CD4-positive, alpha-beta T cell treated with Interleukin-15 for 4 hours (primary cell): ENCODE measurements around the gene FOXO1.
A peak's percentile ranks its signal among the peaks of the same experiment; 100 is the strongest.

Experiments used
- DNase-seq: peaks from one replicate; pipeline ENCODE4 v3.0.0-alpha.2; 2020; ENCODE audit warnings: low spot score

FOXO1 gene

DNA sequence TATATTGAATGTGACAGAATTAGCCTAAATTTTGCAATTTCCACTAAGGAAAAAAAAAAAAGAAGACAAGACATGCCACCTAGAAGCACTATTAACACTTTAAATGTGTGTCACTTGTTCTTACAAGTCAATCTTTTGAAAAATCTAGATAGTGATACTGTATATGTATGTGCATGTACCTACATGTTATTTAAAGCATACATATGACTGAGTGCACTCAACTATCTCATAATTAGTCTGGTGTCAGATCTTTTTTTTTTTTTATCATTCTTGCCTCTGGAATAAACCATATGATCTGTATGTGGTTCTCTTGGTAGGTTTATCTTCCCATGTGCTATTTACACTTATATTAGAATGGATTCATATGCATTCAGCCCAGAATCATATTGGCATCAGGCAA lies 62.3 kb downstream of the FOXO1 start:
- no peak for DNase-seq

DNA sequence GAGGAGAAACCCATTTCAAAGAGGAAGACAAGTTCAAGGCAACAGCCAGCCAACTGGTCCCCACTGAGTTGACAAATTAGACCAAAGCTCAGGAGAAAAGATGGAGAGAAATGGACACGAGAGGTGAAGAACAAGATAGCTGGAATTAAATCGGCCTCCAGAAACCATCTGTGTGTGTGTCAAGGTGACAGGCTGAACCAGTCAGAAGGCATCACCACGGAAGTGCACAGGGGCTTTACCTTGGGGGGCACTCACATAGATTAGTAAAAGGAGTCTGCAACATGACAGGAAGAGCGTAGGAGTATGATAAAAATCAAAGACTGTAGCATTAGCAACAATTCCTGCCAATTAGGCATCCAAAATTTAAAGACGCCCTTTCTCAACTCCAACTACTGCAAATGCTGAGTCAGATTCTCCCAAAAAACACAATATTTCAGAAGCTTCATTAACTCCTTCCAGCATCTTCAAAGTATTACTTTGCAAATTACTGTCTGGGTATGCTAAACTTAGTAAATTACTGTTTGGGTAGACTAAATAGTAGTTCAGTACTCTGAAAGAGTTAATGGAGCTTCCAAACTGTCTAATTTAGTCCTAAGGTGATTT lies 66.2 kb downstream of the FOXO1 start:
- peak; percentile 23 for DNase-seq

DNA sequence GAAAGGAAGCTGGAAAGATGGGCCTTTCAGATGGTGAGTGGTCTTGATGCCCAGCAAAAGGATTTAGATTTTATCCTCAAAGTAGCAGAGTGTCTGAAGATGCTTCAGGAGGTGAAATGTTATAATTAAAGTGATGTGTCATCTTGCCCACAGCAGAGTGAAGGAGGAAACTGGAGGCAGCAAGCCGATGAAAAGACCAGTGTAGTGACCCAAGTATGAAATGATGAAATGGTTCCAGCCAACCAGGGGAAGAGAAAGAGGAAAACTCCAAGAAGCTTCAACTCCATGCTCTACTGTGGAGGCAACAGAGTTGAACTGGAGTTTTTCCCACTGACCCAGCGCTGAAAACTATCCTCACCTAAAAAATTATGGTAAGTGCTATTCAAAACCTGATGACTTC lies 66.7 kb downstream of the FOXO1 start:
- DNase-seq = no peak

DNA sequence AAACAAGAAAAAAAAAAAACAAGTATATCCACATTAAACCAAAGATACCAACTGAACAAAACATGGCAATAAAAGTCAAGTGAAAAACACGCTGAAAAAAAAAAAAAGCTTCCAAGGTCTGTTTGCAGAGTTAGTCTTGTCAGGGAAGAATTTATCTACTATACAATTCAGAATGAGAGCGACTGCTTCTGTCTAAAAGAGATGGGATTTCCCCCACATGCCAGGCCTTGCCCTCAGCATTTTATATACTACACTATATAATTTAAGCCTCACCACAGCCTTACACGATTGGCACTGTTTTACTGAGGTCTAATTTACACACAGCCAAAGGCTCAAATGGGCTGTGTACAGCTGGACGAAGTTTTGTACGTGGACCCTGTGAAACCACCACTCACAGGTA lies 67.3 kb downstream of the FOXO1 start:
- no peak for DNase-seq

DNA sequence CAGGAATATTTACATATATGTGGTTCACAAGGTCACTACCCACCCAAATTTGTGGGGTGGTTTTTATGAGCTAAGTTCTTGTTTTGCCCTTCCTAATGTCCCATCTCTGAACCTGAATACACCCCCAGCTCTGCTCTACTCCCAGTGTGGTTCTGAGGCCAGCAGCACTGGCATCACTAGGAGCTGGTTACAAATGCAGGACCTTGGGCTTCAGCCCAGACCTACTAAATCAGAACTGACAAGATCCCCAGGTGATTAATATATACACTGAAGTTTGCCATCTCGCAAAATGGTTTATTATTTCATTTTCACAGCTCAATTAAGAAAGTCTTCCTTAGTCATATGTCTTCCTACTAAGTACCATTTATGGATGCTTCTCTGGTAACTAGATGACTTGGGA lies 67.9 kb downstream of the FOXO1 start:
- DNase-seq = no peak

DNA sequence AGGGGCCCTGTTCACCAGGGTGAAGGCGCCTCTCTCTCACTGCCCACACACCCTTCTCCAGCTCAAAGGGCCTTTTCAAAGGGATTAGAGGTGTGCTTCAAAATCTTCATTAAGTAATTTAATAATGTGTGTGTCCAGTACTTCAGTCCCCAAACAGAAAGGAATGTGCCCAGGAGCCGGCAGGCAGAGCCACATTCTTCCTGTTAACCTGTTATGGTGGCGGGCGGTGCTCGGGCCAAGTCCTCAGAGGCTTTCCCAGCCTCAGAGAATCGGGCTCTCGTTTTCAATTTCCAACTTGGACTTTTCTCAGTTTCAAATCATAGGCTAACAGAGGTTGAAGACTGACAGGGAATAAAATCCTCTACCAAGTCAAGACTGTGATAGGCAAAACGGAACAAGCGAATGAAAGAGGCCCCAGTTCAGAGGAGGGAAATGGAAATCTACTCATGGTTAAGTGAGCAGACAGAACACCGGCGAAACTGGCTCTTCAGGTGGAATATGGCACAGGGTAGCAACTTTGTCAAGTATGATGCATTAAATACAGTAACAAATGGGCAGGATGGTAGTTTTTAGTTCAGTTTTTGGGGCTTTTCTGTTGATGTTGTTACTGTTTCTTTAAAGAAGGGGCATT lies 68.6 kb downstream of the FOXO1 start:
- no peak for DNase-seq

DNA sequence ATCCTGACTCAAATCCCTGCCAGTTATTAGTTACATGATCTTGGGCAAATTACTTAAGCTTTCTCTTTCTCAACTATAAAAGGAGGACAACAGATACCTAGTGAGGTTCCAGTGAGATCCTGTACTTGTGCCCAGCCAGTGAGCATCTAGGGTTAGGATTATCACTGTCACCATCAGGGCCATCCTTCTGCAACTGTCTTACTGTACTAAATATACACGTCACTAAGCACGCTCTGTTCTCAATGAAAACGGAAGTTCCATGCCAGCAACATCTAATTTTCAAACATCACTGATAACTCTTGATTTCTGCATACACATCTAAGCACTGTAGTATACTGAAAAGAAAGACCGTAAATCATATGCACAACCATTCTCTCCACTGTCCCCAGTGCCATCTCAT lies 70.0 kb downstream of the FOXO1 start:
- peak; percentile 20 for DNase-seq

DNA sequence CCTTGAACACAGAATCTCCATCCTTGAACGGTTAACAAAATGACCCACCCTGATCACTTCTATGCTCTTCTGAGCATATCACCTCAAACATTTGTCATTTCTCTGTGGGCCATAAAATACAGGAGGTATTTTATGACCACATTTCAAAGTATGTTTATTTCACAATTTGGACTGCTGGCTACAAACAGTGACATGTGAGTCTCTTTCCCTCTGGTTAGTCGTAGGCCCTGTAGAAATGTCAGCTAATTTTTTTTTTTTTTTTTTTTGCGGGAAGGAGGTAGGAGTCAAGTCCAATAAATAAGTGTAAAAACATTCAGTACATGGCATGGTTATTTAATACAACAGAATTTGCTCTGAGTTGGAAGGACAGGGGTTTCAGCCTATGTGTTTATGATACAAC lies 70.7 kb downstream of the FOXO1 start:
- DNase-seq = no peak

DNA sequence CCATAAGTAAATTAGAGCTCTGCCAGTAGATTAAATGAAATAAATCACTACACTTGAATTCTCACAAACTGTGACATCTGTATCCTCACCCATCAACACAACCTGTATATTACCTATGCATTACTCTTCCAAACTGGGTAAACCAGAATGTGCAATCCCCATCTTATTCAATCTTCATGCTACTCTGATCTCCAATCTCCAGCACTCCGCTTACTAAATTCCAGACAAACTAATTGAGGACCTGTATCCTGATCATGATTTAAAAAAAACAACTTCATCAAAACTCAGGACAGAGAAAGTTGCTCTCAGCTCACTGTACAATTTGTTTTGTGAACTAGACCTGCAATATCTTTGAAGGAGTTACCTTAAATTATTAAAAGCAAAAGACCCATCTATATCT lies 74.4 kb downstream of the FOXO1 start:
- no peak for DNase-seq

DNA sequence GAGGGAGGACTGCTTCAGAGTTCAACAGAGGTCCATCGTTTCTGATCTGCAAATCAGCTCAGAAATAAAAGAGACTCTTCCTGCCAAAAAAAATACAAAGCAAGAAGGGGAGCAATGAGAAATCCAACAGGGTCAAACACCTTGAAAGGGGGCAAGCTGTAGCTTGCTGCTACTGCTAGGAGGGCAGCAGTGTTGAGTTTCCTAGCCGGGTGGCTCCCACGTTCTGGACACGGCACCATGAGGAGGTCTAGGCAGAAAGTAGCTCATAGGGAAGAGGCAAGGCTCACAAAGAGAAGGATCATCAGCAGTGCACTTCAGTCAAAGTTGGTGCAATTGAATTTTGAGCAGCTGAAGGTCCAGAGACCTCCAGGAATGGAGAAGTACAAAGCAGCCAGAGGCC lies 75.3 kb downstream of the FOXO1 start:
- DNase-seq = no peak

DNA sequence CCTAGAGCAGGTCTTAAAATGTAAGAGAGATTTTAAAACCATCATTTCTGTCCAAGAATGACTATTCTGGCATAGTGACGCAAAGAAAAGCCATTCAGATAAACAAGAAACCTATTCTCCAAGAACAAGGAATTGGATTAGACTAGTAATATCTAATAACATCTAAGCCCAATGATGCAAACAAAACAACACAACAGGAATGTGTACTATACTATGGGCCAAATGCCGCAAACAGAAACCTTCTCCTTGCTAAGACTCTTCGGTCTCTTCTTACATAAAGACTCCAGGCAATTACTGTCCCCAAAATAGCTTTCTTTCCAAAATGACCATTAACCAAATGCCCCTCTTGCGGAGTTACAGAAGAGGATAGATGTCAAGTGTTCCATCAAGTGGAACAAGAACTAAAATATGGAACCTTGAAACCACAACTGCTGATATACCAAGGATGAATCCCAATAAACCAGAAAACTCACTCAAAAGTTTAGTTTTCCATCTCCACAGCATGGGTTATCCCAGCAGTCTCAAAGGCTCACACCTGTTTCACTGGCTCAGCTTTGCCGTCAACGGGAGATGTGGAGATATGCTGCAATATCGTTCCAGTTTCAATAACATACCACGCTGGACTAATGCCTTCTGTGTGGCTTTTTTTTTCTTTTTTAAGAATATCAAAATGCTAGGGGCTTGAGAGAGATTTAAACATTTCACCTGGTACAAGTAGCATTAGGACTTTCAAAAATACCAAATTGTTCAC lies 76.2 kb downstream of the FOXO1 start:
- no peak for DNase-seq

DNA sequence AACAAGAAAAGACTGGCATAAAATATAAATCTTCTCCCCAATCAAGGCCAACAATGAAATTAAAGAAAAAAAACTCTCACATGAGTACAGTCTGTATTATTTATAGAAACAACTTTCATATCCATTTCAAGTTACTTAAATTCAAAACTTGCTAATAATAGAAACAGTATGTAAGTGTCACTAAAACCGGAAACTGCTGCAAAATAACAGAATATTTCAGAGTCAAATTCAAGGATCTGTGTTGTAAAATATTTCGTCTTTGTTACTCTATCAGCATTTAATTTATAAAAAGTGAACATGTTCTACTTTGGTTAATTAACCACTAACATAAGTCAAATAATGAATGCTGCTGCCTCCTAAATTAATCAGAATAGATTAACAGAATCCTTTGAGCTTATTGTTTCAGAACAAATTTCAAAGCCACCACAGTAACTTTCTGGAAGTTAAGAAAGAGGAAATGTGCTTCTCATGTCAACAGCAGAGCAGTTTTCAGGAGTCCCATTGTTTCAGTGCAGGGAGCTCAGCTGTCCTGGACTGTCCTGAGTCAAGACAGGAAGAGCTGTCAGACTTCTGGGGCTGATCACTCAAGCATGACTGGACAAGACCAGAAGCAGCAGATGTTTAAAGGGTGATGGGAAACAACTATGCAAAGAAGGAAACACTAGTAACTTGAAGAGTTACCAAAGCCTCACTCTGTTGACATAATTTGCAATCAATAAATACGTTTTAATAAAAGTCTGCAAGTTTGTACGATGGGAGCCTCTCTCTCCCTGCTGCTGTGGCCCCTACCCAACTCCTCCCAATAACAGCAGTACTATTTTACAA lies 76.9 kb downstream of the FOXO1 start:
- peak; percentile 18 for DNase-seq

DNA sequence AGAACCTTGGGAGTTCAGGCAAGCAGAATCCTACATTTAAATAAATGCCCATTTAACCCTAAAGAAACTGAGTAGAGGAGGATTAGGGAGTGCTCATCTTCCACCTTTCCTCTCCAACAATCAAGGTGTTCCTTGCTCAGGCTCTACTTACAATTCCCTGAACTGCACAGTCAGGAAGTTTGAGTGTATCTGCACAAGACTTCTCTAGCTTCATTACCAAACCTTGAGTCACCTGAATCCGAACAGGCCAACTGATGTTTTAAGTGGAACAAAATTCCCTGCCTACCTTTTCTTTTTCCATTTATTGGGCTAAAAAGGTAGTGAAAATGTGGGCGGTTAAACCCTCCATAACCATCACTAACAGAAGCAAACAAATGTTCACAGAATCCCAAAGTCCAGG lies 78.3 kb downstream of the FOXO1 start:
- no peak for DNase-seq

DNA sequence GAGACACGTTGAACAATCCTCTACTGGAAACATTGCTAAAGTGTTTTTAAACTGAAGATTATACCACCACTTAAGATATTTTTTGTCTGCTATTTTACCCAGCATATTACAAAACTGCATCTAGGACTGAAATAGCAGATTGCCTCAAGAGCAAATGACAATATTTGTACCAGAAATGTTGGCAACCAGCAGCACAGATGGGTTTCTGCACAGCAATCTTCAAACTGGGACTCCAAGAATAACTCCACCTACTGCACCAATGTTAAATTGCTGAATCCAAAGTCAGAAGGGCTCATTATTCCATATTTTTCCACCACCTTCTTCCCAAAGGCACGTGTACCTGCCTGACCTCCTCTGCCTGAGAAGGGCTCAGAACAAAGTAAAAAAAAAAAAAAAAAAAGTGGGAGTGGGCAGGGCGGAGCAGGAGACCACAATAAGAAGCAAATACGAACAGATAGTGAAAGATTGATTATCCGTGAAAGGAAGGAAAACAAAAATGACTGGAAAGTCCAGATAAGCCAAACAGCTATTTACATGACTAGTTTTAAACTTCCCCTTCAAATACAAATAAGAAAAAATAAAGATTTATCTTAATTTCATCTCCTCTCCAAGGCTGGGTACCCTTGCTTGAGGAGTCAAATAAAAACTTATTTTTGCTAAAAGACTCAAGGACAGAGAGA lies 79.4 kb downstream of the FOXO1 start:
- no peak for DNase-seq

DNA sequence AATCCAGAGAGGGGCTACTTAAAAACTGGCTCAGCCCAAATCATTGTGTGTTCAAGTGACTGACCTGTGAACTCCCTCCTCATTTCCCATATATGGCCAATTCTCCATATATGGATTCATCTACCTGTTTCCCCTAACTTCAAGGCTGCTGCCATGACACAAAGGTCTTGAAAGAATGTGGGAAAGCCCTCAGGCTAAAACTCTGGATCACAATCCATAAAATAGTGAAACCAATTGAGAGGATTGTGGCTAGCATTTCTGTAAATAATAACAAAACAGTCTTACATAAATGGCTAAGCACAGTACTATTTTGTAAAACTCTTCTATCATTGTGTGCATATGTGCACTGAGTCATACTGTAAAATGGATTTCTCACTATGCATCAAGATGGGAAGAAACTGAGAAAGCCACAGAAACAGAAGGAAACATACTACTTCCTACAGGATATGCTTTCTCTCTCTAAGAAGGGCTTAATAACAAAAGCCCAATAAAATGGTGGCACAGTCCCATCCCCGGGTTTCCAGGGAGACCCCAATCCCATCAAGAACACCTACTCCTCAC lies 80.5 kb downstream of the FOXO1 start:
- DNase-seq = no peak

DNA sequence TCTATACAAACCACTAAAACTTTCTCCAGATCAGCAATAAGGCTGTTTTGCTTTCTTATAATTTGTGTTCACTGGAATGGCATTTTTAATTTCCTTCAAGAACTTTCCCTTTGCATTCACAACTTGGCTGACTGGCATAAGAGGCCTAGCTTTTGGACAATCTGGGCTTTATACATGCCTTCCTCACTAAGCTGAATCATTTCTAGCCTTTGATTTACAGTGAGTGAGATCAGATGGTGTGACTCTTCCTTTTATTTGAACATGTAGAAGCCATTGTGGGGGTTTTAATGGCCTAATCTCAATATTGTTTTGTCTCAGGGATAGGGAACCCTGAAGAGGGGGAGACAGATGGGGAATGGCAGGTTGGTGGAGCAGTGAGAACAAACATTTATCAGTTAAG lies 82.7 kb downstream of the FOXO1 start:
- DNase-seq = no peak

DNA sequence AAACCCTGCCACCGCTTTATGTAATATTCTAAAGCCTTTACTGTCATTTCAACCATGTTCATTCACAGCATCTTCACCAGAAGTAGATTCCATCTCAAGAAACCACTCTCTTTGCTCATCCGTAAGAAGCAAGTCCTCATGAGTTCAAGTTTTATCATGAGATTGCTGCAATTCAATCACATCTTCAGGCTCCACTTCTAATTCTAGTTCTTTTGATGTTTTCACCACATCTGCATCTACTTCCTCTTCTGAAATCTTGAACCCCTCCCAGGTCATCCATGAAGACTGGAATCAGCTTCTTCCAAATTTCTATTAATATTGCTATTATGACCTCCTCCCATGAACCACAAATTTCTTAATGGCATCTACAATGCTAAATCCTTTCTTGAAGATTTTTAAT lies 83.9 kb downstream of the FOXO1 start:
- no peak for DNase-seq

DNA sequence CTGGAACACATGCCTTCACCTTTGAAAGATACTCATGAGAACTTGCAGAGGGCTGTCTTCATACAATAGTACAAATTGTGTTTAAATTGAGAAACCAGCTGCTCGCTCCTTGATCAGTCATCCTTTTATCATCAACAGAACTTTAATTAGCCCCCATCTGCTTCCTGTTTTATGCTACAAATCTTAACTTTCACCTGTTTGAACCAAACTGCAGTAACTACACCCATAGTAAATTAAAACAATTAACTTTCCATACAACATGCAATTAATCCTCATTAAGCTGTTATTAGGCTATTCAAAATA lies 85.2 kb downstream of the FOXO1 start:
- no peak for DNase-seq

DNA sequence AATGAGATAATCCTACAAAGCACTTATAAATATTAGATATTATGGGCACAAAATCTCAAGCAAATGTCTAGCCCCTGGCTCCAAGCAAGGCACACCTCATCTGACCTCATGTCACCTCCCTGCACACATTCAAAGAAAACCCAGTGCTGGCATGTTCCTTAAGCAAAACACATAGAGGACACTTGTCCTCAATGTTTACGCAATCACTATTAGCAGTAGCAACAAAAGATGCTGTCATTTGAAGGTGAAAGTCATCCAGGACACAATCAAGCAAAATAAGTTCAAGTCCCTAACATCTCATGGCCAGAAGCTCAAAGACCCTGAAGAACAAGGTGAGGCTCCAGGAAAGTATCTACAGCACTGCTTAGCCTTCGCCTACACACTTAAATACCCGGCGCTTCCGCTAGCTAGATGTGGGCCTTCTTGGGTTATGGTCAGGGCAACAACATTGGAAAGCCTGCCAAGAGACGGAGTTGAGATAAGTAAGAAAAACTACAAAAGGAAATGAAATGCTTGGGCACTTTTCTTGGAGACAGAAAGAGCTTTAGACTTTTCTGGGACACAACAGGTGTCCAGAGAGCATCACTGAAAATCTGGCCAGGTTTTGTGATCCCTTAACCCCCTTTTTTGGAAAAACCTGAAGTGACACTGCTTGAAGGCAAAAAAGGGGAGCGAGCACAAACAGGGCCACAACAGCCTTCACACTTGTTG lies 85.7 kb downstream of the FOXO1 start:
- no peak for DNase-seq

DNA sequence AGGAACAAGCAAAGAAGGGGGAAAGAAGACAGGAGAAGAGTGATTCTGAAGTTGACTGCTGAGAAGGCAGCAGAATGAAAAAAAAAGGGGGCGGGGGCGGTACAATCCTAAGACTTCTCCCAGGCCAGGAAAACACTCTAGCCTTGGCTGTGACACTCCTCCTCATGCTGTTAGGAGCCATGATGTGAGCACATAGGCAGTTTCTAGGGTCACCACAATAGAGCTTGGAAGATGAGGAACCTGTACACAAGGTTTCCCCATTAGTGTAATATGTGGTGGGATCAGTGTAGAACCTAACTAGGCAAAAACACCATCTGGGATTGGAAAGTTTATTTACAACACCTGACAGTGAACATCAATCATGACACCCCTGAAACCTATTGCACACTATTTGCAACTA lies 86.9 kb downstream of the FOXO1 start:
- no peak for DNase-seq

DNA sequence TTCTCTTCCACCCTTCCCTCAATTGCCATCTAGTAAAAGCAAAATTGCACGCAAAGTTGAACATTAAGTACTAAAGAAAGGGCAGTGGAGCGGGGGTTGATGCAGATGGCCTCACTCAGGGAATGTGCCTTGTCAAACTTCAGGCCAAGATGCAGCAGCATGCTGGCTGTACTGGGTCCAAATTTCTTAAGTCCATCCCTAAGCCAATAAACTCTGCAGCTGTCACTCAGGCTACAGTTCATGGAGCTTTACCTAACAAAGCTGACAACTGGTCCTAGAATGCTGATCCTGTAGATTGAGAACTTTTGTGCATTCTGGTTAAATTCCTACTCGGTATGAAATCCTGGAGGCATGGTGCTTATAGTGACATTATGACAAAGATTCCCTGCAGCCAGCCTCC lies 88.4 kb downstream of the FOXO1 start:
- no peak for DNase-seq
